Lung (tissue), 16 donors: ENCODE measurements around the gene AFMID. TPM values are rescaled to one million over a fixed set of nuclear protein-coding genes. Genes with fewer than 3 reads are reported as not detected.
"Not testable (repeated sequence)": the region's sequence is repeated elsewhere in the genome, so short reads cannot be mapped to it uniquely, and the experiment has no call there.

ENCODE experiments used
- ATAC-seq: fragments of 200-7000 bp; cut with Tn5 transposase; one replicate; pipeline ENCODE4 v1.9.1; 2020; ENCODE audit warnings: moderate number of reproducible peaks; ENCODE audit not compliant: insufficient read depth, low FRiP score
- DNase-seq, 3 donors: peaks; one replicate each; pipeline ENCODE4 v3.0.0-alpha.2; 2013 to 2017
- H3K27ac ChIP-seq, 2 donors: one replicate each; pipeline ENCODE4 v1.5.1; 2013; ENCODE audit warnings: mild to moderate bottlenecking in 2 of 2, moderate library complexity in 2 of 2, control low read depth in 1 of 2, inconsistent platforms in 1 of 2, low read depth in 1 of 2, low read length in 1 of 2
- H3K27me3 ChIP-seq, 3 donors: one replicate each; pipeline ENCODE4 v1.5.1; 2013; ENCODE audit warnings: low read length in 2 of 3; ENCODE audit not compliant: control insufficient read depth in 3 of 3, insufficient read depth in 3 of 3
- H3K36me3 ChIP-seq, 4 donors: one replicate each; pipeline ENCODE4 v1.5.1; 2013; ENCODE audit warnings: low read length in 4 of 4, mild to moderate bottlenecking in 1 of 4, moderate library complexity in 1 of 4; ENCODE audit not compliant: control insufficient read depth in 4 of 4, insufficient read depth in 4 of 4
- H3K4me1 ChIP-seq, 5 donors: one replicate each; pipeline ENCODE4 v1.5.1; 2013; ENCODE audit warnings: low read length in 5 of 5, mild to moderate bottlenecking in 2 of 5, moderate library complexity in 1 of 5; ENCODE audit not compliant: control insufficient read depth in 5 of 5, insufficient read depth in 5 of 5
- H3K4me3 ChIP-seq: one replicate; pipeline ENCODE4 v1.5.1; 2013; ENCODE audit warnings: mild to moderate bottlenecking, control low read depth, moderate library complexity
- H3K9ac ChIP-seq, 2 donors: one replicate each; pipeline ENCODE4 v1.5.1; 2013; ENCODE audit warnings: low read length in 2 of 2, control low read depth in 1 of 2; ENCODE audit not compliant: insufficient read depth in 1 of 2
- H3K9me3 ChIP-seq, 4 donors: one replicate each; pipeline ENCODE4 v1.5.1; 2013; ENCODE audit warnings: low read length in 3 of 4, mild to moderate bottlenecking in 1 of 4, moderate library complexity in 1 of 4; ENCODE audit not compliant: control insufficient read depth in 4 of 4, insufficient read depth in 3 of 4
- CTCF ChIP-seq: IDR thresholded peaks from 2 replicates; pipeline ENCODE4 v1.5.1; 2012; ENCODE audit warnings: mild to moderate bottlenecking; ENCODE audit errors: control extremely low read depth, extremely low read depth
- WGBS, 2 donors: extraction: QIAGEN DNeasy Blood & Tissue Kit; methylation state at CpG; one replicate each; pipeline ENCODE4 v1.1.7; 2013; 5-methylcytosine and 5-hydroxymethylcytosine counted together
- long read RNA-seq, 5 donors: transcript quantifications; one replicate each; lab custom pipeline, GENCODE V29; 2026
- polyA plus RNA-seq, 2 donors: library from polyadenylated mRNA; stranded (reverse); fragments of 200-250 nt; gene quantifications; one replicate each; pipeline ENCODE4 v1.2.1, GENCODE V29; 2013
- total RNA-seq, 2 donors: library from RNA; depleted of rRNA in 1 of 2; stranded (reverse); fragments of >200 nt in 1 of 2; gene quantifications; one replicate each; pipeline ENCODE4 v1.2.1, GENCODE V29; 2014 to 2021
- donor health status: control.
- donor health status: control.
- donor health status: Bipolar disorder and iron deficiency.
- donor health status: healthy.
- donor health status: DM: yes; HTN: yes; CAD: no.

Gene AFMID
- 10 to 100 TPM; 33.7 to 34.9 TPM for total RNA-seq
- 10 to 100 TPM; 24.6 to 35.4 TPM for polyA plus RNA-seq
- long read RNA-seq, donor 1, partial matches to known transcripts = 0 of 7 reads
- long read RNA-seq, donor 1, other reads (novel, unspliced or antisense) = 5 of 7 reads
- long read RNA-seq, donor 2 = 0 reads
- long read RNA-seq, donor 3 = 0 reads
- long read RNA-seq, donor 4, partial matches to known transcripts = 0 of 5 reads
- long read RNA-seq, donor 4, other reads (novel, unspliced or antisense) = 5 of 5 reads
- long read RNA-seq, donor 5, partial matches to known transcripts = 0 of 10 reads
- long read RNA-seq, donor 5, other reads (novel, unspliced or antisense) = 7 of 10 reads

- peak; percentile 61 for TF ChIP-seq CTCF
- H3K4me1 ChIP-seq = peaks cover 0 to 34% (median 6%) of the 10 kb centered on the region in 5 donors
- peak within 1 kb of the TSS in 1 of 2 donors; percentile 85 for H3K27ac ChIP-seq
- DNase-seq (peak; percentile 97 to 99 (median 98)), ATAC-seq (peak; percentile 99)
- 3% methylated on average over 57 of the region's 57 CpGs for whole genome bisulfite sequencing, 2 donors
- no peaks in the 10 kb centered on the region for H3K27me3 ChIP-seq
- peak within 1 kb of the TSS; percentile 47 for H3K4me3 ChIP-seq
- no peaks in the 10 kb centered on the region for H3K9me3 ChIP-seq
- peaks cover 0 to 6% (median 0%) of the 10 kb centered on the region in 4 donors for H3K36me3 ChIP-seq
- H3K9ac ChIP-seq = peak within 1 kb of the TSS in 1 of 2 donors; percentile 38
Measured at GRCh38 chr17:78186692-78187595, at the start of gene AFMID, which contains the start of gene TK1. TSS of gene AFMID (plus strand) at chr17:78187362. CDS start at chr17:78187371, 9 bp downstream. TSS of gene TK1 (minus strand) at chr17:78187052. CDS start at chr17:78186994, 58 bp downstream.

GRCh38 chr17:78137392-78138203, 49.6 kb upstream of the AFMID start:
- no peak overlapping the region for H3K9ac ChIP-seq
- H3K27me3 ChIP-seq = no peaks in the 10 kb centered on the region
- no peak overlapping the region for H3K4me3 ChIP-seq
- DNase-seq (no peak), ATAC-seq (no peak)
- H3K9me3 ChIP-seq = no peaks in the 10 kb centered on the region
- WGBS, 2 donors = 36 to 58% methylated on average over 24 to 26 of the region's 26 CpGs
- peaks cover 0 to 2% (median 0%) of the 10 kb centered on the region in 4 donors for H3K36me3 ChIP-seq
- no peak overlapping the region for H3K27ac ChIP-seq
- no peak for TF ChIP-seq CTCF
- peaks cover 0 to 14% (median 3%) of the 10 kb centered on the region in 5 donors for H3K4me1 ChIP-seq

GRCh38 chr17:78138204-78139060, 48.7 kb upstream of the AFMID start:
- Histone ChIP-seq H3K4me3 (no peak overlapping the region), H3K27ac (no peak overlapping the region), H3K9ac (no peak overlapping the region), H3K9me3 (no peaks in the 10 kb centered on the region), H3K27me3 (no peaks in the 10 kb centered on the region), H3K4me1 (peaks cover 0 to 14% (median 0%) of the 10 kb centered on the region in 5 donors), H3K36me3 (peaks cover 0 to 1% (median 0%) of the 10 kb centered on the region in 4 donors)
- ATAC-seq (no peak), DNase-seq (no peak)
- WGBS, 2 donors = 75 to 83% methylated on average over 17 of the region's 17 CpGs
- TF ChIP-seq CTCF = no peak

GRCh38 chr17:78139861-78140168, 47.3 kb upstream of the AFMID start:
- Histone ChIP-seq H3K4me1 (peaks cover 0 to 18% (median 13%) of the 10 kb centered on the region in 5 donors), H3K27ac (peak overlapping the region in 1 of 2 donors; percentile 7)
- not testable (repeated sequence) for H3K27me3 ChIP-seq, H3K9ac ChIP-seq, H3K36me3 ChIP-seq, DNase-seq, H3K9me3 ChIP-seq, H3K4me3 ChIP-seq, ATAC-seq
- 73 to 80% methylated on average over 12 of the region's 12 CpGs for WGBS, 2 donors
